ENCODE measurements around the gene COPB1. TPM values are rescaled to one million over a fixed set of nuclear protein-coding genes. Genes with fewer than 3 reads are reported as not detected.

The COPB1 gene
- total and polyA plus RNA-seq, 9 of the 15 experiments (the other 6 are each of a cell fraction or from before 2014, with no cell fraction given) = 64.7 to 188 (median 91.6) TPM

GRCh38 chr11:14499560-14500180 lies at the start of gene COPB1 (continued):
- peak; percentile 63; the same call in 1 of the 2 replicates for TF ChIP-seq TOE1 (IDR thresholded peaks at IDR 0.05; ENCODE audit: borderline replicate concordance)
- TF ChIP-seq TOE1 (CRISPR knock-in tag; IDR thresholded peaks at IDR 0.05; ENCODE audit: borderline replicate concordance, low read depth) = no peak
- peak; percentile 52; the same call in 1 of the 2 replicates for TF ChIP-seq RNF2 (IDR thresholded peaks at IDR 0.05)
- TF ChIP-seq POLR3A (IDR thresholded peaks at IDR 0.05; ENCODE audit: borderline replicate concordance, extremely low read depth, insufficient read depth, insufficient read length) = no peak
- TF ChIP-seq SAFB (IDR thresholded peaks at IDR 0.05; ENCODE audit: borderline replicate concordance, low read depth, low read length) = no peak
- peak; percentile 91 for TF ChIP-seq PHF8 (IDR thresholded peaks at IDR 0.05; ENCODE audit: borderline replicate concordance, low read length)
- TF ChIP-seq ZBED1 (IDR thresholded peaks at IDR 0.05) = 0 out of 2 replicates have a peak, but pooled peaks have one; percentile 41
- TF ChIP-seq POLR2G (IDR thresholded peaks at IDR 0.05; ENCODE audit: low read depth, low read length) = peak; percentile 97
- TF ChIP-seq GATAD2B (IDR thresholded peaks at IDR 0.05; ENCODE audit: borderline replicate concordance) = no peak
- no peak for TF ChIP-seq C11orf30 (IDR thresholded peaks at IDR 0.05; ENCODE audit: low read depth)
- TF ChIP-seq SP2 (IDR thresholded peaks at IDR 0.05; ENCODE audit: extremely low read depth, low read depth, low read length, poor library complexity, severe bottlenecking) = no peak
- peak; percentile 87; the same call in 1 of the 2 replicates for TF ChIP-seq ZNF740 (CRISPR knock-in tag; IDR thresholded peaks at IDR 0.05)
- peak in 1 of 2 experiments; percentile 69; a peak in 1 of 4 replicates for TF ChIP-seq ZNF740 (tag; IDR thresholded peaks at IDR 0.05)
- TF ChIP-seq CCAR2 (IDR thresholded peaks at IDR 0.05; ENCODE audit: low read depth, low read length) = no peak
- no peak for TF ChIP-seq SRSF7 (optimal IDR thresholded peaks at IDR 0.05; ENCODE audit: low read depth, low read length)
- TF ChIP-seq ATF3 (IDR thresholded peaks at IDR 0.05) = no peak
- TF ChIP-seq ATF3 (CRISPR knock-in tag; conservative IDR thresholded peaks at IDR 0.05) = no peak
- no peak for TF ChIP-seq FOXA1 (IDR thresholded peaks at IDR 0.05; ENCODE audit: borderline replicate concordance)
- TF ChIP-seq ESRRB (CRISPR knock-in tag; IDR thresholded peaks at IDR 0.05; ENCODE audit: borderline replicate concordance) = no peak
- peak; percentile 33; the same call in 1 of the 2 replicates for TF ChIP-seq POLR2H (tag; IDR thresholded peaks at IDR 0.05; ENCODE audit: low read depth)
- TF ChIP-seq ZNF253 (CRISPR knock-in tag; conservative IDR thresholded peaks at IDR 0.05) = no peak
- TF ChIP-seq MTF1 (CRISPR knock-in tag; IDR thresholded peaks at IDR 0.05; ENCODE audit: borderline replicate concordance) = no peak
- TF ChIP-seq ZNF197 (CRISPR knock-in tag; IDR thresholded peaks at IDR 0.05; ENCODE audit: low read depth) = no peak
- TF ChIP-seq SMARCB1 (IDR thresholded peaks at IDR 0.05; ENCODE audit: insufficient read length, low read depth) = no peak
- TF ChIP-seq GATA2 (CRISPR knock-in tag; IDR thresholded peaks at IDR 0.05) = no peak
- no peak for TF ChIP-seq ZNF707 (CRISPR knock-in tag; conservative IDR thresholded peaks at IDR 0.05)
- no peak for TF ChIP-seq ZNF79 (CRISPR knock-in tag; IDR thresholded peaks at IDR 0.05; ENCODE audit: low read depth)
- no peak for TF ChIP-seq ARID2 (IDR thresholded peaks at IDR 0.05)
- TF ChIP-seq MYBL2 (IDR thresholded peaks at IDR 0.05; ENCODE audit: low read depth) = no peak
- TF ChIP-seq MYBL2 (CRISPR knock-in tag; IDR thresholded peaks at IDR 0.05; ENCODE audit: borderline replicate concordance) = no peak

Measured in K562 (cell line).